Gastrocnemius medialis (tissue), 4 donors: ENCODE data around the gene RBM6.

Source experiments
- CTCF ChIP-seq, 5 experiments: fragments of 450-650 bp in 3 of 5; fragments of 200-600 bp in 2 of 5; sonication (generic) in 2 of 5; IDR thresholded peaks in 4 of 5; conservative IDR thresholded peaks in 1 of 5; 1 replicate in 4 of 5; 2 replicates in 1 of 5; pipeline ENCODE4 v1.5.1; 2016 to 2019; ENCODE audit warnings: antibody characterized with exemption in 5 of 5, mild to moderate bottlenecking in 3 of 5, moderate library complexity in 3 of 5
- POLR2A ChIP-seq, 2 donors: fragments of 450-650 bp; IDR thresholded peaks; one replicate each; pipeline ENCODE4 v1.6.1; 2017; ENCODE audit warnings: antibody characterized with exemption in 2 of 2, mild to moderate bottlenecking in 2 of 2, moderate library complexity in 2 of 2

GRCh38 chr3:49967291-49967690, 27.3 kb downstream of the RBM6 start:
- no peak for TF ChIP-seq CTCF (IDR thresholded peaks at IDR 0.05 in 4 of 5, conservative IDR thresholded peaks at IDR 0.05 in 1 of 5)
- TF ChIP-seq POLR2A (IDR thresholded peaks at IDR 0.05): no peak
